ENCODE data around the gene CRYBB1. TPM values are rescaled to one million over a fixed set of nuclear protein-coding genes. Genes with fewer than 3 reads are reported as not detected.
A peak's percentile ranks its signal among the peaks of the same experiment; 100 is the strongest.

The CRYBB1 gene
- total and polyA plus RNA-seq, 2 donors (not counting 3 experiments of a cell fraction or from before 2014, with no cell fraction given), result not detected

GRCh38 chr22:26589367-26589844 lies 28.4 kb downstream of the CRYBB1 start:
- Histone ChIP-seq H3K9me1 (replicated peaks; ENCODE audit: control insufficient read depth, extremely low read depth, insufficient read depth, low read length) (no peaks in the 10 kb centered on the region), H3K79me2 (ENCODE audit: control insufficient read depth, insufficient read depth, low read length) (peaks cover 25% of the 10 kb centered on the region), H3K4me1 (ENCODE audit: control insufficient read depth, extremely low read depth, insufficient read depth, low read length) (peaks cover 41% of the 10 kb centered on the region), H3K4me3 (replicated peaks in 1 of 3; ENCODE audit: insufficient read depth in 1 of 3, low read depth in 1 of 3, low read length in 3 of 3) (peak overlapping the region; percentile 79 to 93 (median 82)), H3K27ac (ENCODE audit: insufficient read depth, low read depth, low read length) (peak overlapping the region; percentile 60), H3K27me3 (ENCODE audit: control insufficient read depth in 2 of 2, insufficient read depth in 2 of 2, low read length in 2 of 2) (peaks cover under 1 to 4% of the 10 kb centered on the region in 2 experiments), H3K4me2 (ENCODE audit: insufficient read depth, low read length) (peak overlapping the region; percentile 75), H2AFZ (ENCODE audit: low read depth, low read length) (peak overlapping the region; percentile 41), H3K9ac (replicated peaks; ENCODE audit: extremely low read depth, insufficient read depth, low read length) (peak overlapping the region; percentile 70), H3K36me3 (ENCODE audit: control insufficient read depth in 2 of 2, extremely low read depth in 1 of 2, insufficient read depth in 2 of 2, low read length in 2 of 2) (no peaks in the 10 kb centered on the region), H4K20me1 (replicated peaks; ENCODE audit: control insufficient read depth, extremely low read depth, insufficient read depth, low read length) (no peaks in the 10 kb centered on the region), H3K9me3 (replicated peaks; ENCODE audit: control insufficient read depth, insufficient read depth, low read length) (no peaks in the 10 kb centered on the region)
- DNase-seq (ENCODE audit: low read depth, low spot score) (peak; percentile 23), FAIRE-seq (no peak)
- POLR2A ChIA-PET, result no interaction called here
- BruUV-seq (replicated peaks), result no TSS peak
- dilution Hi-C loops (cut with MboI; ENCODE audit: extremely low pct_ligation_motif_present, low sequenced_read_pairs) (no loop called here), intact Hi-C loops (cut with micrococcal nuclease) (no loop called here)
- TF ChIP-seq JUN (IDR thresholded peaks at IDR 0.05; ENCODE audit: borderline replicate concordance, insufficient read depth, insufficient read length, low read depth) (no peak), FOS (IDR thresholded peaks at IDR 0.05; ENCODE audit: borderline replicate concordance, insufficient read depth, low read length) (no peak), GATA2 (IDR thresholded peaks at IDR 0.05; ENCODE audit: insufficient read depth, insufficient read length, low read depth, low read length) (no peak), CTCF (IDR thresholded peaks at IDR 0.05; ENCODE audit: extremely low read depth in 1 of 2, insufficient read depth in 1 of 2, low read depth in 1 of 2, low read length in 2 of 2) (no peak), EZH2 (IDR thresholded peaks at IDR 0.05; ENCODE audit: borderline replicate concordance, low read depth, low read length, severe bottlenecking) (no peak), POLR2AphosphoS5 (IDR thresholded peaks at IDR 0.05; ENCODE audit: insufficient read depth, low read depth, low read length) (no peak), MAX (IDR thresholded peaks at IDR 0.05; ENCODE audit: insufficient read depth, insufficient read length) (no peak), POLR2A (IDR thresholded peaks at IDR 0.05; ENCODE audit: low read depth, low read length) (no peak), MYC (IDR thresholded peaks at IDR 0.05; ENCODE audit: low read depth, low read length) (no peak)
- CTCF ChIA-PET, result interaction anchor here (1.0 to 1.1 kb wide), 2 partner anchors 12 to 13 kb away, joined by 3 read pairs; no protein-coding TSS in a partner anchor

Measured in endothelial cell of umbilical vein (primary cell).